Fibroblast of skin of left quadriceps (primary cell): ENCODE data around the gene SLC16A3.
"Not testable (repeated sequence)": the region's sequence is repeated elsewhere in the genome, so short reads cannot be mapped to it uniquely, and the experiment has no call there.

ENCODE experiments used
- DNase-seq, 2 experiments: peaks; one replicate each; pipeline ENCODE4 v3.0.0-alpha.2; 2013; ENCODE audit warnings: low read depth in 2 of 2

The SLC16A3 gene

DNA sequence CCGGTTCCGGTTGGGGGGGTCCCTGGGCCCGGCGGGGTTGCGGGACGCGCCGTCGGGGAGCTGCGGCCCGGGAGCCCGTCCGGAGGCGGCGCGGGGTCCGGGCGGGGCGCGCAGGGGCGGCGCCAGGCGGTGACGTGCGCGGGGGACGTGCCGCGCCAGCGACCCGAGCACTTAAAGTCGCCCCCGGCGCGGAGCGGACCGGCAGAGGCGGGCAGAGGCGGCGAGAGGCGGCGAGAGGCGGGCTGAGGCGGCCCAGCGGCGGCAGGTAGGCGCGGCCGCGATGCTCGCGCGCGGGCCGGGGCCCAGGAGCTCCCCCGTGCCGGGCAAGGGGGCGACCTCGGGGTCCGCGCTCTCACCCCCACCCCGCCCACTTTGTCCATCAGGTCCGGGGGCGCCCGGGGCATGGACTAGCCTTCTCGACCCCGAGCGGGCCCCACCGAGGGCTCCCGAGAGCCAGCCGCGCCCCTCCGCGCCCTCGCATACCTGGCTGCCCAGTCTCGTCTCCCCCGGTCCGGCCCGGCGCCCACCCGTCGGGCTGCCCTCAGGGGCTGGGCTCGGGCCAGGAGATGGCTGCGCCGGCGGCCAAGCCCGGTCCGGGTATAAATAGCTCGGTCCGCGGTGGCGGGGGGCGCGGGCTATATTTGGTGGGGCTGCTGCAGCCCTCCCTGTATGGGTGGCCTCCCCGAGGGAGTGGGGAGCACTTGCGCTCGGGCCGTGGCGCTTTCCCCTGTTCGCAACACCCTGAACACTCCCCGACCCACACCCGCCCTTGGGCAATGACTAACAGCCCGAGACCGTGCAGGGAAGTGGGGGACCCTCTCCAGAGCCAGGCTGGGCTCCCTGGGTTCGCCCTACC, at the start of gene SLC16A3:
Gene SLC16A3 (plus strand): TSS at position 201 of the 856 bp plus-strand sequence. CDS start 6,967 bp downstream, outside the sequence.
- peak in 1 of 2 experiments; percentile 43 for DNase-seq

DNA sequence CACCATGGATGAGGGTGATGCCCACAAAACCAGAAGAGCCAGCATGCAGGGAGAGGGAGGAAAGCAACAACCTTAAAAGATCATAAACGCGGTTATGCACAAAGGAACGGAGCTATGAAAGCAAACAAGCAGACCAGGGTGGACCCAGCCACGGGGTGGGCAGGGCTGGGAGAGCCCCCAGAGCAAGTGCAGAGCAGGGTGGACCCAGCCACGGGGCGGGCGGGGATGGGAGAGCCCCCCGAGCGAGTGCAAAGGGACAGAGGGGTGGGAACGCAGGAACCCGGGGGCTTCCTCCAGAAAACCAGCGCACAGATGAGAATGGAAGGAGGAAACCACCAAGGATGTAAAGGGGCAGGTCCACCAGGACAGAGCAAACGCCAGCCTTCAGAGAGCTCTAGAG, 49.4 kb upstream of the SLC16A3 start:
- DNase-seq: no peak

DNA sequence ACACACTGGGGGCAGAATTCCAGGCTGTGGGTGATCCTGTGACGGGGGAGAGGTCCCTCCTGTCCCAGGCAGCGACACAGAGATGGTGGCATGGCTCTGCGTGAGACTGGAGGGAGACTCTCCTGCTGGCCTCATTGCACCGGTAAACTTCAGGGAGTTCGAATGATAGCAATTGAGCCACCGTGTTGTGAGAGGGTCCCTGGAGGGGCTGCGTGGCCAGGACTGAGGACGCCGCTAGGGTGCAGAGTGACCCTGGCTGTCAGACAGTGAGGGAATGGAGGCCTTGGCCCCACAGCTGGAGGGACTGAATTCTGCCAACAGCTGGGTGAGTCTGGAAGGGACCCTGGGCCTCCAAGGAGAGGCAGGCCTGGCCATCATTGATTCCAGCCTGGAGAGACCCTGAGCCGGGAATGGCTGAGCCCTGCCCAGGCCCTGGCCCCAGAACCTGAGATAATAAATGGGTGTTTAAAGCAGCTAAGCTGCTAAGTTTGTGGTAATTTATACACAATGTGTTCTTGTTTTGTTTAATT, 48.8 kb upstream of the SLC16A3 start:
- DNase-seq: no peak

DNA sequence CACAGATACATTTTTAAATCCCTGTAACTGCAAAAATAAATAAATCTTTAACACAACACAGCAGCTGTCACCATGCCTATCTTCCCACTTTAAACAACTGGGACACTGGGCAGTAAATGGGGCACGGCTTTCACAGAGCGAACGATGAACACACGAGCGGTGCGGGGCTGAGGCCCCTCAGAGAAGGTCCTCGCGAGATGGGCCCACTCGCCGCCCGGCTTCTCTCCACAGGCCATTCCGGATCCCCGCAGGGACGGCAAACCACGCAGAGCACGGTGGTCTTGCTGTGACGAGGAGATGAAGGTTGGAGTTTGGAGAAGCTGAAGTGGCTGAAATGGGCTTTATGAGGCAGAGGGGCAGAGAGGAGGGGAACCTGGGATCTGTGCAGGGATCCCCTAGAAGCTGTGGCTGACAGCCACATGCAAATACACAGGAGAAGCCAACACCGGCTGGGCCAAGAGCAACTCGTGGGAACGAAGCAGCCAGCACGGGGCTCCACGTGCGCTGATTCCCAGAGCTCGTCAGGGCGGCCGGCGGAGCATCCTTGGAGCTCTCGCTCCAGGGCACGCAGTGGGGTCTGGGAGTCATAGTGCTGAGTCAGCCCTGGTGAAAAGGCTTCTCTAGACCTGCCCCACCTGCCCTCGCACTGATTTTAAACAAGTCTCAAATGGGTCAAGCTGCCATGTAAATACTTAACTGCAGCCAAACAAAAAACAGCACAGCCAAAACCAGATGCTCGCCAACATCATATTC, 47.9 kb upstream of the SLC16A3 start:
- no peak for DNase-seq

DNA sequence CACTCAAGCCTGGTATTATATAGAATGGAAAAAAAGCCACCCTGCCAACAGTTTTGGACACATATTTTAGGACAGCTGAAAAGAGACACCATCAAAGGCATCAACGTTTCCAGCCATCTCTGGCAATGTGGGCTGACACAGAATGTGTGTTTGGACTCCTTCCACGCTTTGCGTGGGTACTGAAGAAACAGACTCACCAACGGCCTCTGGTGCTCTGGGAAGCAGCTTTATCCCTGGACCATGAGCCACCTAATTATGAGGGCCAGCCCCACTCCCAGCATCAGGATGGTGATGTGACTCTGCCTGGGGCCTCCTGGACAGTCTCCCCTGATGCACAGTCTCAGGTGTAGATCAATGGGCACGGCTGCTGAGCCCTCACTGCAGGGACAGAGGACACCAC, 44.1 kb upstream of the SLC16A3 start:
- no peak for DNase-seq

DNA sequence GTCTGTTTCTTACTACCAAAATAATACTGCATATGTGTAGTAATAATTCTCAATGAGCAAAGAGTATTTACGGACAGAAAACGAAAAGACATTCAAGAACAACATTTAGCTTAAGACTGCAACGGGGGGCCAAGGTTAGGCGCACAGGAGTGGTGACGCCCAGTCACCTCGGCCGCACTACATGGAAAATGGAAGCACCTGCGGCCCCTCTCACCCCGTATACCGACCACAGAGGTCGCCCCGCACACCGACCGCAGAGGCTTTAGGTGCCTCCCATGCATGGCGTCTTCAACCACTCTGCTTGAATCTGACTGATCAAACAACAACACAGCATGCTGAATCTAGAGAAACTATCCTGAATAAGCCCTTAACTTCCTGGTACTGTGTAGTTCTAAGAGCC, 42.6 kb upstream of the SLC16A3 start:
- DNase-seq: no peak

DNA sequence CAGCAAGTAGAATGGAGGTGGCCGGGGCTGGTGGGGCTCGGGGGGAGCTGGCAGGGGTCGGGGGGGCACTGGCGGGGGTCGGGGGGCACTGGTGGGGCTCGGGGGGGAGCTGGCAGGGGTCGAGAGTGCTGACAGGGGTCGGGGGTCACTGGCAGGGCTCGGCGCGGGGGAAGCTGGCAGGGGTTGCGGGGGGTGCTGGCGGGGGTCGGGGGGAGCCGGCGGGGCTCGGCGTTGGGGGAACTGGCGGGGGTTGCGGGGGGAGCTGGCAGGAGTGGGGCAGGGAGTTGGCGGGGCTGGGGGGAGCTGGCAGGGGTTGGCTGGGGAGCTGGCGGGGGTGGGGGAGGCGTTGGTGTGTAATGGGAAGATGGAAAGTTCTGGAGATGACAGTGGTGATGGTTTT, 41.3 kb upstream of the SLC16A3 start:
- DNase-seq: no peak

DNA sequence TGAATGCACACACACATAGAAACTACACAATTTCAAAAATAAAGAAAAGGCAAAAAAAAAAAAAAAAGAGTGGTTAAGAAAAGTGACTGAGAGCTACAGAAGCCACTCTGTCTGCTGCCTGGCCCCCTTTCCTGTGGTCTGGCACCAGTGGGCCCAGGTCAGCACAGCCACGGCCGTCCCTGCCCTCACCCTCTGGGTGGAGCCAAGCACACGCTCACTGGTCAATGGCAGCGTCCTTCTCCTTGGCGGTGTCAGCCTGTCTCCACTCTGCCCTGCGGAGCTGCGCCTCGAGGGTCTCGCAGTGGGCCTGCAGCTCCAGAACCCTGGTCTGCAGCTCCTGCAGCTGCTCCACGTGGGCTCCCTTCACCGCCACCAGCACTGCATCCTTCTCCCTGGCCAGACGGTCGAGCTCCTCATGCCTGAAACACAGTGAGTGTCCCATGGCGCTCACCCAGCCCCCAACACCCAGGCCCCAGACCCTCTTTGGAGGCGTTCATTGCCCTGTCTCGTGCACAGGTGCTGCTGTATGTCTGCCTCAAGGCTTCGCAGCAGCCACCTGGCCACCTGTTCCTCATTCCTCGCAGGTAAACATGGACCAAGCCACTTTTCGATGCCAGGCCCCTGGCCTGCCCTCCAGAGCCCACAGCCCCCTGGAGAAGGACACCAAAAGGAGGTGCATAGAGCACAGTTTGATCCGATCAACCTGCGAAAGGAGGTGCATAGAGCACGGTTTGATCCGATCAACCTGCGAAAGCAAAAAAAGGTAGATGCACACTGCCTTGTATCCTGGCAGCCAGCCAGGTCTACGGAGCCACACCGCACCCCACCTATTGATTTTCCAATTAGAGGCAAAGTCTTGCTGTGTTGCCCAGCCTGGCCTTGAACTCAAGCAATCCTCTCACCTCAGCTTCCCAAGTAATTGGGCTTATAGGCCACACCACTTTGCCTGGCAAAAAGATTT, 40.6 kb upstream of the SLC16A3 start:
- no peak for DNase-seq

DNA sequence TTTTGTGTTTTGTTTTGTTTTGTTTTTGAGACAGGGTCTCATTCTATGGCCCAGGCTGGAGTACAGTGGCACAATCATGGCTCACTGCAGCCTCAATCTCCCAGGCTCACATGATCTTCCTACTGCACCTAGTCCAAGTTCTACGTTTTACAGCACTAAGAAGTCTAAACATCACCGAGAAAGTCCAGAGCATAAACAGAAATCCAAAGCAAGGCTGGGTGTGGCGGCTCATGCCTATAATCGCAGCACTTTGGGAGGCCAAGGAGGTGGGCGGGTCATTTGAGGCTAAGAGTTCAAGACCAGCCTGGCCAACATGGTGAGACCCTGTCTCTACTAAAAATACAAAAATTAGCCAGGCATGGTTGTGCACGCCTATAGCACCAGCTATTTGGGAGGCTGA, 35.8 kb upstream of the SLC16A3 start:
- DNase-seq: not testable (repeated sequence)

DNA sequence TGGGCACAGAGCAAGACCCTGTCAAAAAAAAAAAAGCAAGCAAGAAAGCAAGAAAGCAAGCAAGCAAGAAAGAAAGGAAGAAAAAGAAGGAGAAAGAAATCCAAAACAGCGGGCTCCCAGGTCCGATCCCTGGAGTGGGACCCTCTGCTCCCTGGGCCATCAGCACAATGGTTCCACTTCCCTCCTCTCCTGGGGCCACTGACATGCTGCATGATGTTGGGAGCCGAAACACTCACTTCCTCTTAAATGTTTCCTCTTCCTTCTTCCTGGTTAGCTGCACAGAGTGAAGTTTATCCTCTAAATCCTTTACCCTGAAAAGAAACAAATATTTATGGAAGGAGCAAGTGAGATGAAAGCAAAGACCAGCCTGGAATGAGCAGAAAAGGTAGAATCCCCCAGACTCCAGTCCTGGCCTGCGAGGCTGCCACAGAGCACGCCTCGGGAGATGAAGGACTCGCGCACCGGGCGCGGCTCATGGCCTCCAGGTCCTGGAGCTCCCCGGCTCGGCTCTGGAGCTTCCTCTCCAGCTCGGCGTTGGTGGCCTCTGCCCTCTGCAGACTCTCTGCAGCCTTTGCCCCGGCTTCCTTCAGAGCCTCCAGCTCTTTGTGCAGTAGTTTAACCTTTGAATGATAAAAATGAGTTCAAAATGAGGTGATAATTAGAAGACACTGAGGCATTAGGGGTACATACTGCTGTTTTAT, 35.2 kb upstream of the SLC16A3 start:
- no peak for DNase-seq

DNA sequence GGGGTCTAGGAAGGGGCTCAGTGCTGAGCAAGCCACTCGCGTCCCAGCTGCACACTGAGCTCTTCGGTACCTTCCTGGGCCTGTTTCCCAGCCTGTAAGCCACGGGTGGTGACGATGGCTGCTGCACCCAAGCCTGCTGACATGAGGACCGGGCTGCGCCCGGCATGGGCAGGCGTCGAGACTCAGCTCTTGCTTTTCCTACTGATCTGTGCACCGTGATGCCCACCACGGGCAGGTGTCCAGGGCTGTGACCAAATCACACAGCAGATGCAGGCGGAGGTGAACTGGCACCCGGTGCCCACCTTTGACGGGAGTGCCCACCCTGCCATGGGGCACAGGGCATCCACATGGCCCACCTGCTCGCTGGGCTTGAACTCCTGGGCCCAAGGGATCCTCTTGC, 34.1 kb upstream of the SLC16A3 start:
- no peak for DNase-seq

DNA sequence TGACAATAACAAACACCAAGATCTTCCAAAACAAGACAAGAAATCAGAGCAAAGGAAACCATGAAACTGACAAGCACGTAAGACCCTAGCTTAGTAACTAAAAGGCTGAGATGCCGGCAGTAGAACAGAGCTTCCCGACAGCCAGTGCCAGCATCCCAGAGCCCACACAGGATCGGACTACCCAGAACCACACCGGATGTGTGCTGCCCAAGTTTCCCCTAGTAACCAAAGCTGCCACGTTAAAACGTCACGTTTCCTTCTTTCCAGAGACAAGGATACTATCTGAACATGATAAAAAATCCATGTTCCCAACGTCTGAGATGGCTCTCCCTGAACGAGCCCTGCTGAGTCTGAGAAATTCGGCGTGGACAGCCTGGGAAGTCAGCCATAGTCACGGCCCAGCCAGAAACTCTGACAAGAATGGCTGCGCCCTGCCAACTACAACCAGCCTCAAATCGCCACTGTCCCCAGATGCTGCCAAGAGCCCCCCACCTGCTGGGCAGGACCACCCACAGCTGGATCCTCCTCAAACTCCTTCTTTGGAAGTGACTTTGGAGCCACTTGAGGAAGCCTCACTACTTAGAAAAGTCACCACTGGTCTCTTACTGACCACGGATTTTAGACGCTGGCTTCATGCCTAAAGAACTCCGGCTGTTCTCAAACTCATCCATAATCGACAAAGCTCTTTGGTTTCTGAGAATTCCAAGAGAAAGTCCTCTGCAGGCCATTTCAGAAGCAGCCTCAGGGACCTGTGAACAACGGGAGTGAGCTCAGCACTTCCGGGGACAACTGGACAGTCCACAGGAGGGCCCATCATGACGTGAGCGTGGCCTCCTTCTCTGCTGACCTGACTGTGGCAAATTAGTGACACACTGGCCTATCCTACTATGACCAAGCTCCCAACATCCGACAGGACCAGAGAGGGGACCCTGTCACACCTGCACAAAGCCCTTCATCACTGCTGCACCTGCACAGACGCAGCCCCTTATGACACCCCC, 32.9 kb upstream of the SLC16A3 start:
- DNase-seq: no peak

DNA sequence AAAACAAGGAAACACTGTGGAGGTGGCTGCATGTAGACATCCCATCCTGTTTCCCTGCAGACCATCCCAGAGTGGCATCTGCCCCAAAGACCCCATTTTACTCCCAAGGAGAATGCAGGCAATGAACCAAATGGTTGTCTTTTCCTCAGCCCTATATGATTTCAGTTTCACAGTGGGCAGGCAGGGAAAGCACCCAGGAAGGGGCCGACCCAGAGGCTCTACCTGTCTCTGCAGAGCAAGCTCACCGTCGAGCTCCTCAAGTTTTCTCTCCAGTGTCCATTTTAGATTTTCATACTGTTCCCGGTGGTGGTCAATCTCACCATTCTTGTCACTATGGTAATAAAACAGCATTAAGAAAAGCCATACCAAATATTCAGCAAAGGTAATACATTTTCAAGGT, 30.8 kb upstream of the SLC16A3 start:
- no peak for DNase-seq

DNA sequence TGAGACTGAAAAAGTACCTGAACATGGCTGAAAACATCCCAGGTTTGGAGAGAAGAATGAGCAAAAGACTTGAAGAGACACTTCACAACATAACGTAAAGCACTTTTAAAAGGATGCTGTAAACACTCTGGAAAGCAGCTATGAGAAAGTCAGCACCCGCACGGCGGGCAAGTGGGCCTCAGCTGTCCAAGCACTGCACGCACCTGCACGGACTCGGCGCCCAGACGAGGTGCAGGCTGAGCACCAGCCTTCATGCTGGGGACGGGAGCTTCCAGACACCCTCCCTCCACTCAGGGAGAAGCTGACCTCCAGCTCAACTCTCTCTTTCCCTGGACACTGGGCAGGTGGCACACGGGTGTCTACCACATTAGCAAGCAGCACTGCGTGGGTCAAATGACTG, 29.3 kb upstream of the SLC16A3 start:
- no peak for DNase-seq

DNA sequence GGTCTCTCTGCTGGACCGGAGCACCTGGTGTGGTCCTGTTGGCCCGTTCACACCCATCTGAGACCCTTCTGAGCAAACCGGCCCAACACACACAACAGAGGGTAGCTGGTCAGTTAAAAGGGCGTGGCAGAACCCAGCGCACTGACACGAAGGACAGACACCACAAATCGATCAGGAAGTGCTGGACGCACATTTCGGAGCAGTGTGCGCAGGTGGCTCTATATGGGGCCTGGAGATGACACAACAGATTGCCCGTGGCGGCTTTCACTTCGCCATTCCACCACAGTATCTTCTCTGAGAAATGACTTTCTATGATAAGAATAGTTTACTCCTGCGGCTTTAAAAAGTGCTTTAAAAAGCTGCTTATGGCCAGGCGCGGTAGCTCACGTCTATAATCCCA, 28.7 kb upstream of the SLC16A3 start:
- no peak for DNase-seq

DNA sequence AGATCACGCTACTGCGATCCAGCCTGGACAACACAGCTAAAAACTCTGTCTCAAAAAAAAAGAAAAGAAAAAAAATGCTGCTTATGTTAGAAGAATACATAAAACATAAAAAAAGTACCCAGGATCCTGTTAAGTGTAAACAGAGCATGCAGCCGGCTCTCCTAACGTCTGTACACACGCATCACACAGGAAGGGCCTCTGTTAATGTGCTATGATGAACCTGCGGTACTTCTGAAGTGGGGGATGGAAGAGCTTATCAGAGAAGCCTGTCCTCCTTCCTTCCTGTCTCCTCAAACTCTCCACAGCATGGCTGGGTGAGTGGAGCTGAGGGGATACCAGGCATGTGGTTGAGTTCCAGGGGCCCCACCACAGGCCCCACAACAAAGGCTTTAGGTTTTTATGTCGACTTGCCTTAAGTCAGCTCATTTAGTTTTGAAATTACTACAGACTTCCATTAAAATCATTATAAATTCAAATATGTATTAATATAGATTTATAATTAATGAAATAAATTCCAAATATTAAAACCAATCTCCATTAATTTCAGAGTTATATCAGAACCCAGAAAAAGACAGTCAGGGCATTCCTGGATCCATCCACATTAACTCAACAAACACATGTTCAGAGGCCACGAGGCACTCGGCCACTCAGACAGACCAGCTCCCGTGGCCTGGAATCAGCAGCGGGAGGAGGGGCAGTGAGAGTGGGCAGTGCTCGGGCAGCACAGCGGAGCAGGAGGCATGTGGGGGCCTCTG, 27.9 kb upstream of the SLC16A3 start:
- DNase-seq: no peak

DNA sequence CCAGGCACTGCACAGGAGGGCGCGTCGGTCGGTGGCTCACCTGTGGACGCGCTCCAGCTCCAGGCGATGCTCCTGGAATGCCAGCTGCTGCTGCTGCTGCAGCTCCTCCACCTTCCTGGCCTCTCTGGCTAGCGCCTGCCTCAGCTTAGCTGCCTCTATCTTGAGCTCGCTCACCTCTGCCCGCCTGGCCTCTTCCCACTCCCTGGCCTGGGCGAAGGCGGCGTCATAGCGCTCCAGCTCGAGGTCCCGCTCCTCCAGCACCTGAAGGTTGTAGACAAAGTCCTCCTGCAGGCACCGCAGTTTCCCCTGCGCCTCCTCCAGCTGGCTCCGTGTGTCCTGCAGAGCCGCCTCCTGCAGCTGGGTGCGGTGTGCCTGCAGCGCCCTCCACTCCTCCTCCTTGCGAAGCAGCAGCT, 27.3 kb upstream of the SLC16A3 start:
- DNase-seq: no peak

DNA sequence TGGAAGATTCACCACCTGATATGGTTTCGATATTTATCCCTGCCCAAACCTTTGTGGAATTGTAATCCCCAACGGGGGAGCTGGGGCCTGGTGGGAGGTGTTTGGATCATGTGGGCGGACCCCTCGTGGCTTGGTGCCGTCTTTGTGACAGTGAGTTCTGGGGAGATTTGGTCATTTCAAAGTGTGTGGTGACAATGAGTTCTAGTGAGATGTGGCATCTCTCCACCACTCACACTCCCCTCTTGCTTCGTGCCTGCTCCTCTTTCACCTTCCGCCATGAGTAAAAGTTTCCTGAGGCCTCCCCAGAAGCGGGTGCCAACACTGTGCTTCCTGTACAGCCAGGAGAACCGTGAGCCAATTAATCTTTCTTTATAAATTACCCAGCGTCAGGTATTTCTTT, 25.9 kb upstream of the SLC16A3 start:
- DNase-seq: no peak

DNA sequence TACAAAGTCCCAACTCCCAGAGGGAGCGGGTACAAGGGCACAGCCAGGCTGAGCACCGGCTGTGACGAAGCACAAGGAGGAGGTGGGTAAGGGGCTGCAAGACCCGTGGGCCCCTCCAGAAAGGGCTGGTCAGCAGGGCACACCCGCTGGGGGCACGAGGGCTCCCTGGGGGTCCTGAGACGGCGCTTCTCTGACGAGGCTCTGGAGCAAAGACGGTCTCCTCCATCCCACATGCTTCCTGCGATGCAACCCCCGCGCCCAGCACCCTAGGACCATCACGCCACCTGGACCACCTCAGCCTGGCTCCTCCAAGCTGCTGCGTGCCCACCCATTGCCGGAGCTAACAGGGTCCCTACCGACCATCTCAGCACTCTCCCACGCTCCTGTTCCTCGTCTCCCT, 24.9 kb upstream of the SLC16A3 start:
- no peak for DNase-seq
